Measurements from ENCODE around the gene CLEC17A.

DNA sequence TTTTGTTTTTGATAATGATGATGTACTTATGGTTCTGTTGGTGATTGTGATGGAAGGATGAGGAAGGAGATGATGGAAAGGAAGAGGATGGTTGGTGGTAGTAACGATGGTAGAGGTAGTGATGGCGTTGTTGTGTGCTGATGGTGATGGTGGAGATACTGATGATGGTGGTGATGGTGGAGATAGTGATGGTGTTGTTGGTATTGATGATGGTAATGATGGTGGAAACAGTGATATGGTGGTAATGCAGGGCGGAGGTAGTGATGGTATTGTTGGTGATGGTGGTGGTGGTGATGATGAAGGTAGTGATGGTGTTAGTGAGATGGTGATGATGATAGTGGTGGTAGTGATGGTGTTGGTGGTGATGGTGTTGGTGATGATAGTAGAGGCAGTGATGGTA, 12.7 kb downstream of the CLEC17A start:
- TF ChIP-seq, protein P1, sequence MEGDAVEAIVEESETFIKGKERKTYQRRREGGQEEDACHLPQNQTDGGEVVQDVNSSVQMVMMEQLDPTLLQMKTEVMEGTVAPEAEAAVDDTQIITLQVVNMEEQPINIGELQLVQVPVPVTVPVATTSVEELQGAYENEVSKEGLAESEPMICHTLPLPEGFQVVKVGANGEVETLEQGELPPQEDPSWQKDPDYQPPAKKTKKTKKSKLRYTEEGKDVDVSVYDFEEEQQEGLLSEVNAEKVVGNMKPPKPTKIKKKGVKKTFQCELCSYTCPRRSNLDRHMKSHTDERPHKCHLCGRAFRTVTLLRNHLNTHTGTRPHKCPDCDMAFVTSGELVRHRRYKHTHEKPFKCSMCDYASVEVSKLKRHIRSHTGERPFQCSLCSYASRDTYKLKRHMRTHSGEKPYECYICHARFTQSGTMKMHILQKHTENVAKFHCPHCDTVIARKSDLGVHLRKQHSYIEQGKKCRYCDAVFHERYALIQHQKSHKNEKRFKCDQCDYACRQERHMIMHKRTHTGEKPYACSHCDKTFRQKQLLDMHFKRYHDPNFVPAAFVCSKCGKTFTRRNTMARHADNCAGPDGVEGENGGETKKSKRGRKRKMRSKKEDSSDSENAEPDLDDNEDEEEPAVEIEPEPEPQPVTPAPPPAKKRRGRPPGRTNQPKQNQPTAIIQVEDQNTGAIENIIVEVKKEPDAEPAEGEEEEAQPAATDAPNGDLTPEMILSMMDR (IDR thresholded peaks at IDR 0.05) = no peak
- TF ChIP-seq POLR2A (IDR thresholded peaks at IDR 0.05) = no peak
